Hippocampal formation (tissue), 2 donors: Measurements from ENCODE around the gene TOPBP1.
"Not testable (repeated sequence)": the region's sequence is repeated elsewhere in the genome, so short reads cannot be mapped to it uniquely, and the experiment has no call there.

Source experiments
- DNase-seq, 2 donors: peaks; one replicate each; lab custom pipeline; 2025; lab: John Stamatoyannopoulos, UW

The TOPBP1 gene

DNA sequence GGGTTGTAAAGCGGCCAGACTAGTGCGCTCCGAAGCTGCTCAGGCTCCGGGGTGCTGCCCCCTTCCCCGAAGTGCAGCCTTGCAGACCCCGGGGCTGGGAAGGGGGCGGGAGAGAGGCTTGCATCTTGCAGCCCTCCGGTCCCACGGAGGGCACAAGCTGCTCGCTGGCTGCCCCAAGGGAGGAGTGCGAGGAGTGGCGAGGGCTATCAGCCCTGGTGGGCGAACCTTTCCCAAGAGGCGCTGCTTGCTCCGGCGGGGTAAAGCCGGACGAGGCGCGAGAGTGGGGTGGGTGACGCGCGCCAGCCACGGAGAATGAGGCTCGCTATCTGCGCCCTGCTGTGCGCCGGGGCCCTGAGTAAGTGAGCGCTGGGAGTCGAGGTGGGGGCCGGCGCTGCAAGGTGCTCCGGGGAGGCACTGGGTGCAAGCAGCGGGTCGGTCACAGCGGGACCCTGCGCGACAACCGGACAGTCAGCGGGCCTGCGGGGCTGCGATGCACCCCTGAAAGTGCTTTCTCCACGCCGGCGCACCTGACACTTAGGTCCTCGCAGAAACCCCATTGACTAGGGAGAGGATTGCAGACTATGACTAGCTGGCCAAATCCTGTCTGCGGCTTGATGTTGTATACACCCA lies 12.7 kb upstream of the TOPBP1 start:
- no peak for DNase-seq

DNA sequence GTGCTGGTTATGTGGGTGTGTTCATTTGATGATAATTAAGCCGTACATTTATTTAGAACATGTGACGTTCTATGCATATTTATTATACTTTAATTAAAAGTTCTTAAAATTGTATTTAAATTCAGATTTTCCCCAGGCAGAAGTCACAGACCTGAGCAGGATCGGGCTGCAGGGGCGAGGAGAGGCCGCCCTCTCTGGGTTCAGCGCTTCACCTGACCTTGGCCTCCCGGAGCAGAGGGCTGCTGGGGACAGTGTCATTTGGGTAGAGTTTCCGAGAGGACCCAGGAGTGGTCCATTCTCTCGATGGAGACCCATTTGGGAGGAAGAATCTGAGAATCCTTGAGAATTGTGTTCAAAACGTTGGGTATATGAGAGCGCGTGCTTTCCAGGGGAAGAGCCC lies 12.0 kb upstream of the TOPBP1 start:
- DNase-seq: no peak

DNA sequence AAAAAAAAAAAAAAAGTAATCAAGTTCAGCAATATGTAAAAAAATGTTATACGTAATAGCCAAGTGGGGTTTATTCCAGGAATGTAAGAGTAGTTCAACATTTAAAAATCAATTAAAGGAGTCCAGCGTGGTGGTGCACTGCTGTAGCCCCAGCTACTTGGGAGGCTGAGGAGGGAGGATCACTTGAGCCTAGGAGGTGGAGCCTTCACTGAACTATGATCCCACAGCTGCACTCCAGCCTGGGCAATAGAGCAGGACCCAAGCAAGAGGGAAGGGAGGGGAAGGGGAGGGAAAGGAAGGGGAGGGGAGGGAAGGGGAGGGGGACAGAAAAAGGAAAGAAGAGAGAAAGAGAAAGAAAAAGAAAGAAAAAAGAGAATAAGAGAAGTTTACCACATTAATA lies 10.7 kb upstream of the TOPBP1 start:
- no peak for DNase-seq

DNA sequence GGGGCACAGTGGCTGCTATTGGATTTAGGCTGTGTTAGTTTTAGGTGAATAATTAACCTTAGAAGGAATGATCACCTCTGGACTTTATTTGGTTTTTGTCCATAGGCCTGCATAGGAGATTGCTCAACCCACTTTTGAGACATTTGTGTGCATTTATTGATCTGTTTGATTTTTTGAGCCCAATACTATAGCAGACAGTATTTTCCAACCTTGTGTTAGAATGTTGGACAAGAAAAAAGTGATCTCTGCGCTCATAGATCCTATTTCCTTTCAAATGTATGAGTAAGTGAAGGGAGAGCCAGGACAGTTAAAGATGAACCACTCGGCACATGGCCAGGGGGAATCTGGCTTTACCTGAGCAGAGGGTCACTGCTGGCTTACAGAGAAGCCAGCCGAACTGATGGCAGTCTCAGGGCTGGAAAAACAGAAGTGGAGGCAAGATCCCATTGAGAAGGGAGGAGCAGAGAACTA lies 8.8 kb upstream of the TOPBP1 start:
- no peak for DNase-seq

DNA sequence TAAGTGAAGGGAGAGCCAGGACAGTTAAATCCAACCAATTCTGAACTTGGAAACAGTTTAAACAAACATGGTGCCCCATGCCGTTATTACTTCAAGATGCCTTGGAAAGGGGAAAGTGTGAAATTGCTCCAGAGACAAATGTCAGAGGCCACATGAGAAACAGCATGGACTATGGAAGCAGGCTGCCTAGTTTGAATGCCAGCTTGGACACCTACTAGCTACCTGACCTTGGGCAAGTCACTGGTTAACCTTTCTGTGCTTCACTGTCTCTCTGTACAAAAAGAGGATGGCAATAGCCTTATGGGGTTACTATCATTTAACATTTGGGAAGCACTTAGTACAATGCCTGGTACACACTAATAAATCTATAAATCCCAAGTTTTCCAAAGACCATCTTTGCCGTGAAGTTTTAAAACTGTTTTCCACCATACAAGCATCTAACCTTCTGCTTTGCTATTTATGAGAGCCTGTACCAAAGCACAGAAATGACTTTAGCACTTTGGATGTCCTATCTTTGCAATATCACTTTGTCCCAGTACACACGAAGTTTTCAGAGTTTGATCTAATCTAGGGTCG lies 8.3 kb upstream of the TOPBP1 start:
- no peak for DNase-seq

DNA sequence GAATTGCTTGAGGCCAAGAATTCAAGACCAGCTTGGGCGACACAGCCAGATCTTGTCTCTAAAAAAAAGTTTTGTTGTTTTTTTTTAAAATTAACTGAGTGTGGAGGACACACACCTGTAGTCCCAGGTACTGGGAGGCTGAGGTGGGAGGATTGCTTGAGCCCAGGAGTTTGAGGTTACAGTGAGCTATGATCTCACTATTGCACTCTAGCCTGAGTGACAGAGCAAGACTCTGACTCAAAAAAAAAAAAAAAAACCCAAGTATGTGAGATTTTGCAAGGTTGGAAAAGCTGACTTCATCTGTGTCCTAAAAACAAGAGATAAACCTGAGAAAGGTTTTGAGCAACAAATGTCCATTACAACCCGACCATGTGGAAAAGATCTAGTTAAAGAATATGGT lies 5.4 kb upstream of the TOPBP1 start:
- DNase-seq: no peak

DNA sequence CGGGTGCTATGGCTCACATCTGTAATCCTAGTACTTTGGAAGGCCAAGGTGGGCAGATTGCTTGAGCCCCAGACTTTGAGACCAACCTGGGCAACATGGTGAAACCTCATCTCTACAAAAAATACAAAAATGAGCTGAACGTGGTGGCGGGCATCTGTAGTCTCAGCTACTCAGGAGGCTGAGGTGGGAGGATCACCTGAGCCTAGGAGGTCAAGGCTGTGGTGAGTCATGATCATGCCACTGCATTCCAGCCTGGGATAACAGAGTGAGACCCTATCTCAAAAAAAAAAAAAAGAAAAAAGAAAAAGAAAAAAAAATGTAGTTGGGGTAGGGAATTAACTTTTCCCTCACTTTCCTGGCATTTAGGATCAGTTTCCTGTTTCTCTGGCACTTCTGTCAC lies 3.4 kb upstream of the TOPBP1 start:
- not testable (repeated sequence) for DNase-seq

DNA sequence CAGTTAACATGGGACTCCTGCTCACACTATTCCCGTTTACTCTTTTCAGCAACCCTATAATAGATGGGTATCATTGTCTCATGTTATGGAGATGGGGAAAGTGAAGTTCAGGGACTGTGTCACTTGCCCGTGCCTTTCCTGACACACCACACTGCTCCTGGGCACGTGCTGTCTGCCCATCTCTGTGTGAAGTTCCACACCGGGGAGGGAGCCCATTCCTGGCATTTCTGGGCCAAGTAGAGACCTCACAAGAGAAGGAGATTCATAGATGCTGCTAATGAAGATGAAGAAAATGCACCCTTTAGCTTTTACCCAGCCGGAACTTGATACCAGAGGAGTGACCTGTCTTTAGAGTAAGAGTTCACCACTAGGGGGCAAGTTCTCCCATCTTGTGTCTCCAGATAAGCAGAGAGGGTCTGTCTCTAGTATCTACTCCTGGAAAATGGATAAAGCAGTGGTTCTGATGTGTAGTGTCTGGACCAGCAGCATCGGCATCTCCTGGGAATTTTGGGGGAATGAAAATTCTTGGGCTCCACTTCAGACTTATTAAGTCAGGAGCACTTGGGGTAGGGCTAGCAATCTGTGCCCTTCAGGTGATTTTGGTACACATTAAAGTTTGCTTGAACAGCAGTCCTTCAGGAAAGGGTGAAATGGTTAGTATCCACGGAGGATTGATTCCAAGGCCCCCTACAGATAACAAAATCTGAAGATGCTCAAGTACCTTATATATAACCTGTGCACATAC lies 2.0 kb upstream of the TOPBP1 start:
- peak; percentile 19 to 75 for DNase-seq

DNA sequence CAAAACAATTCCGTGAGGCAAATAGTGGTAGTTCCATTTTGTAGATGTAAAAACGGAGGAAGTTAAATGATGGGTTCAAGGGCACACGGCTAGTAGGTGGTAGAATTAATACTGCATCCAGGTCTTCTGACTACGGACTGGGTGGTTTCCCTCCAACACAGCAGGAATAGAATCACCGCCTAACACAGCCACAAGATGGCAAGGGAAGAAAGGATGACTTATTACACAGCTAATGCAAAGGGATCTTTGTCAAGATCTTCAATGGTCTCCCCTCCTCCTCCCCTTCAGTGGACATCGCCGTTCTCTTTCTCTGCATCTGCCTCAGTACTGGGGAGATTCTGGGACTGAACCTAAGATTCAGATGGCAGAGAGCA lies 524 bp upstream of the TOPBP1 start:
- DNase-seq: peak in 1 of 2 donors; percentile 1

DNA sequence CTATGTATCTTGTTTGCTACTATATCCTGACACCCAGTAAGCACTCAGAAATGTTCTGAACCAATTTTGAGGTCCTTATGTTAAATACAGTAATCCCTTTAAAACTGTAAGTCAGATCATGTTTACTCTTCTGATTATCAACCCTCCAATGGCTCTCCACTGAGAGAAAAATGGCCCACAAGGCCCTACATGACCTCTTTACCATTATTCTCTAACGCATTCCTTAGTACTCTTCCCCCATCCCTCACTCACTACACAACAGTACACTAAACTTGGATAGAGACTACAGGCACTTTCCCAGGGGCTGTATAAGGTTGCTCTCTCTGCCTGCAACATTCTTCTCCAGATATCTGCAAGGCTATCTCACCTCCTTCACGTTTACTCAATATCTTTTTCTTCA lies 1.9 kb downstream of the TOPBP1 start:
- no peak for DNase-seq

DNA sequence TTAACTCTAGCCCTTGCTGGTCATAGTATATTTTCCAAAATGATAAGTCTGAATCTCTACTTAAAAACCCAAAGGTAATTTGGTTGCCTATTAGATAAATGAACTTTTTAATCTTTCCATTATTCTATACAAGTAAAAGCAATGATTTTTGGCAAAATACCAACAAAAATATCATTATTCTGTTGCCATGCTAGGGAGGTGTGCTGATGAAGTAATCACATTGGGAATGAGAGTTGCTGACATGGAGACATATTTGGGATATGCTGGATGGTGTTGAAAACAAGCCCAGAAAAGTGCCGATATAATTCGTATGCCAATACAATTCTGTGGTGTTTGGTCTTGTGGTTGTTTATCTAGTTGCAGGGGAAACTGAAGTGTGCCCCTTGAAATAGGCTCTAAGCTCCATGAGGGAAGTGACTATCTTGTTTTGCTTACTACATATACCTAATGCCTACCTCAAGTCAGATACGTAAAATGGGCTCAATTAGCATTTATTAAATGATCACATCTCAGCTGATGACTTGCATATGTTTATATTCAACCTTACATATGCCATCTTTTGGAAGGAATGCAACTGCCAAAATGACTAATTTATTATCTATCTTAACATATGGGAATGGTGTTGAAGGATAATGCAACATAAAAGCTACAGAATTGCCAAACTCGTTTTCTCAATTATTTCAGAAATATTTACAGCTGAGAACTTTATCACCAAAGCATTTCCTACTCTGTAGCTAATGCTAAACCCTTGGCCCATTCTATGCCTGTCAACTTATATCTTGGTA lies 5.8 kb downstream of the TOPBP1 start:
- DNase-seq: no peak

DNA sequence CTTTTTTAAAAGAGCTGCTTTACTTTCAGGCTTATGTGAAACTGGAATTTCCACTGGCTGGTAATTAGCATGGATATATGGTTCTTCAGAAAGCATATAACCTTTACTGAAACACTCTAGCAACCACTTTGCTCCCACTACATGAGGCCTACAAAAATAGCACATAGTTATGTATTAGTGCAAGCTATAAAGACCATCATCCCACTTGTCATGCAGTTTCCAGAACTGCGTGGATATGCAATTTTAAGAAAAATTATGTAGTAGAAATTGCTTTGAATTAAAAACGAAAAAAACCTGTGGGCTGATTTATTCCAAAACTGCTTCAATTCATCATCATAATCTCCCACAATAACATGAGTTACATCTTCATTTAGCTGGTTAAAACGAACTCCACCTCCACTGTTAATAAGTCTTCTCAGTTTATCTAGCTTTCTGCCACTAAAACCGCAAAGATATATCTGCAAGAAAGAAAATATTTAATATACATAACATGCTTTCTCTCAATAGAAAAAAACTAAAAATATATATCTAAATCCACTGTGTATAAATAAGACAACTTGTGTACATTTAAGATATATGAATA lies 12.2 kb downstream of the TOPBP1 start:
- DNase-seq: no peak

DNA sequence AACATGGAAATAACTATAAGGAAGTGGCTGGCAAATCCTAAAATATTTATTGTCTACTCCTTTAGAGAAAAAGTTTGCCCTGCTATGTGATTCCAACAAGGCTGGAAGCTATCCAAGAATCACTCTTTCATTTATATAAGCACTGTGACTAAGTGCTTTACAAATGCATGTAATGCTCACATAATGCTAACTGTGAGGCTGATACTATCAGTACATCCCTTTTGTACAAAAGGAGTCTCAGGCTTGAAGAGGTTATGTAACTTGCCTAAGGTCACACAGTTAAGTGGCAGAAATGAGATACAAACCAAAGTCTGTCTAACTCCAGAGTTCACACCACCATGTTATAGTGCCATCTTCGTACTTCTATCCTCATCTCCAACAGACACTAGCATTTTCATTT lies 17.0 kb downstream of the TOPBP1 start:
- no peak for DNase-seq

DNA sequence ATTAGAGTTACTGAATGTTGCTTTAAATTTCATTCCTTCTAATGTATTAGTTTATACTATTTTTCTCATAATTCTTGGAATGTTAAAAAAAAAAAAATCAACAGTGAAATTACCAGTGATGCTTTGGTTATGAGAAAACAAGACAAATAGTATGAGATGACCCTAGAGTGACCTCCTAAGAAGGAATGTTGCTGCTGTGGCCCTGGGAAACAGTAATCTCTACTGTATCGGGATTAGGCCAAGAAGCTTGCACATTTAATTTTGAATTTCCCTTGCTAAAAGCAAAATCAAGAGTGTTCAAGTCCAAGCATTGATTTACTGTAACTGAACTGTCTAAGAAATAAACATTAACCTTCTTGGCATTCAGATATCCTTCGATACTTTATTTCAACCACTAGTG lies 18.1 kb downstream of the TOPBP1 start:
- DNase-seq: no peak

DNA sequence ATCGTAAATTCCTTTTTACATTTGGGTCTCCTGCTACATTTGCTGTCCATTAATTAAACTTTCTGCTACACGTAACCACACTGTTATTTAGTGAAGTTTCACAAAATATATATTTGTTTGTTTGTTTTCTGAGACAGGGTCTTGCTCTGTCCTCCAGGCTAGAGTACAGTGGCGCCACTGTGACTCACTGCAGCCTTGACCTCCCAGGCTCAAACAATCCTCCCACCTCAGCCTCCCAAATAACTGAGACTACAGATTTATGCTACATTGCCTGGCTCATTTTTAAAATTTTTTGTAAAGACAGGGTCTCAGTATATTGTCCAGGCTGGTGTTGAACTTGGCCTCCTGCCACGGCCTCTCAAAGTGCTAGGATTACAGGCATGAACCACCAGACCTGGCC lies 20.5 kb downstream of the TOPBP1 start:
- DNase-seq: no peak

DNA sequence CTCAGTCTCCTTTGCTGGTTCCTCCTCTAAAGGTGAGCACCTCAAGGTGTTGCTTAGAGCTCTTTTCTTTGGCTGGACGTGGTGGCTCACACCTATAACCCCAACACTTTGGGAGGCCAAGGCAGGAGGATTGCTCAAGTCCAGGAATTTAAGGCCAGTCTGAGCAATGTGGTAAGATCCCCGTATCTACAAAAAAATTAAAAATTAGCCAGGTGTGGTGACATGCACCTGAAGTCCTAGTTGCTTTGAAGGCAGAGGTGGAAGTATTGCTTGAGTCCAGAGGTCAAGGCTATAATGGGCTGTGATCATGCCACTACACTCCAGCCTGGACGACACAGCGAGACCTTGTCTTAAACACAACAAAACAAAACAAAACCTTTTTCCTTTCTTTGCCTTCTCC lies 28.3 kb downstream of the TOPBP1 start:
- DNase-seq: no peak

DNA sequence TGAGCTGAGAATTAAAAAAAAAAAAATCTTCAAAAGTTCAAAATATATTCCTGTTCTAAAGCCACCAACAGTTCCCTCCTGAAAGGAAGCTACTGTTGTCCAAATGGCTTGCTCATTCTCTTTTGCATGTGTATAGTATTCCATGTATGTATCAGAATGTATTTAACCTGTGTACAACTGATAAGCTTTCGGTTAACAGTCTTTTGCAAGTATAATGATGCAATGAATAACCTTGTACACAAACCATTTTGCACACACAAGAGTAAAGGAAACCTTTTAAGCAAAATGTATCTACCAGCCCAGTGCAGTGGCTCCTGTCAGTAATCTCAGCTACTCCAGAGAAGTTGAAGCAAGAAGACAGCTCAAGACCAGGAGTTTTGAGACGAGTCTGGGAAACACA lies 32.6 kb downstream of the TOPBP1 start:
- DNase-seq: no peak

DNA sequence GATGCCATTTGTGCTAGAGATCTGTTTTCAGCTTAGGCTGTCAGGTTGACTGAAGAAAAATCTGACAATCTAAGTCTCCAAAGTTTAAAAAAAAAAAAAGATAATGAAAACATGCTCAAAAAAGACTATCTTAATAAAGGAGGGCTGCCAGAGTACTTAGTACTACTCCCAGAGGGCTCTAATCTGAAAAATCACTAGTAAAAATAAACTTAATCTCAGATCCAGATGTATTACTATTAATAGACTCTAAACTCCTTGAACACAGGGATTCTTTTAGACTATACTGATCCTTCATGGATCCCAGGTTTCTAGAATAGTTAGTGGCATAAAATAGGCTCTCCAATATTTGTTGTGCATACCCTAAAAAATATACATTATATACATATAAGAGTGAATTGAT lies 34.0 kb downstream of the TOPBP1 start:
- no peak for DNase-seq

DNA sequence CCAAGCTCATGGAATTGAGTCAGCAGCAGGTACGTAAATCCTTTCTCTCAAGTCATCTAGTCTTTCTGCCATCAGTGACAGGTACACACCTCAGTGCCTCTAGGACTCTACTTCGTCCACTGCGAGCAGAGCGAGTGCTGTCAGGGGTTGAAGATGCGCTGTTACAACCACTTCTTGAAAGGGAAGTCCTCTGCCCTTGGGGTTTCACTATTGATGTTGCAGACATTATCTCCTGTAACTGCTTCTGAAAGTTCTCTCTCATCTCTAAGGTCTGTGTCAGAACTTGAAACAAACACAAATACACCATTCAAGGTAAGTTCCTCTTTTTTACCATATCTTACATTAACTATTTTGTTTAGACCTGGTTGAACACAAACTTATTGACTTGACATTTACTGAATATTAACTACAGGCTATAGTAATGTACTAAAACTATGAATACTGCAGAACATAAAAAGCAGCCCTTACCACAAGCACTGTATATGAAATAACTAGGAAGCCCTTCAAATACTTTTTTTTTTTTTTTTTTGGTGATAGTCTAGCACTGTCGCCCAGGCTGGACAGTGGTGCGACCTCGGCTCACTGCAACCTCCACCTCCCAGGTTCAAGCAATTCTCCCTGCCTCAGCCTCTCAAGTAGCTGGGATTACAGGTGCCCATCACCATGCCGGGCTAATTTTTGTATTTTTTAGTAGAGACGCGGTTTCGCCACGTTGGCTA lies 41.5 kb downstream of the TOPBP1 start:
- DNase-seq: no peak

DNA sequence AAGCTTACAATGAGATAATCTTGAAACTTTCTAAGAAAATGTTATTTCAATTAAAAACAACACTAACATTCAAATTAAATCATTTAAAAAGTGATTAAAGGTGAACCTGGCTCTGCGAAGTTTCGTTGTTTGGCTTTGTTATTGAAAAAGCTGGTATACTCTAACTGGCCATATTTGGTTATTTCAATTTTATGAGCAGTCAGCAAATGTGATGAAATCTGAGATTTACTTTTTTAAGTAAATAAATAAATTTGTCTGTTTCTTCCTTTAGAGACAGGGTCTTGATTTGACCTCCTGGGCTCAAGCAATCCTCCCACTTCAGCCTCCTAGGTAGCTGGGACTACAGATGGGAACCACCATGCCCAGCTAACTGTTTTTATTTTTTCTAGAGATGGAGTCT lies 50.2 kb downstream of the TOPBP1 start:
- no peak for DNase-seq

DNA sequence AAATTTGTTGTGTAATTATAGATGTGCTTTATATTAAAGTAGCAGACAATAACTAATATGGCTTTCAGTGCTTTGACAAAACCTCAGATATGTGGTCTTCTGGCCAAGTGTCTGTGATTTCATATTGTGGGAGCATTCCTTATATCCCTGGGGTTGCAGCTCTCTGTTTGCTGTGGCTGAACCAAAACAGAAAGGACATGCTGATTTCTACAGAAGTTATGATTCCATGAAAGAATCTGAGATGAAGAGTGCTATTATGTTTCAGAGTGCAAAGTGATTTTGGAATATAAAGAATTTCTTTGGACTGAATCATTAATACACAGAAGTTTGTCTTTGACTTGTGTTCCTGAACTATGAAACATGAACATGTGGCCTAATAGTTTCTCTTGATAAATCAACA lies 51.7 kb downstream of the TOPBP1 start:
- DNase-seq: no peak

DNA sequence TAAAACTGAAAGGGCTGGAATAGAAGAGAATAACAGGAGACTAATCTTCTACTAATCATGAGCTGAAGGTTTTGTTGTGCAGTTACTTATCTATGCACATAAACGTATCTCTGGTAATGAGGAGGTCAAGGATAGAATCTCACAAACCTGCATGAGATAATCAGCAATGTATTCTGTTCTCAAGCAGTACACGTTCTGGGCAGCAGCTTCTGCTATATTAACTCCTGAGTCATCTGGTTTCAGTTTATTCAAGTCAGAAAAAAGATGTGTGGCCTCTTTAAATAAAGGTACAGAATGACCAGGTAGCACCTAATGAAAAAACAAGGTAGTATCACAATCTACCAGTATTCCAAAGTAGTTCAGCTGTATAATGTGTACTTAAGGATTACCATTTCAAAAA lies 53.4 kb downstream of the TOPBP1 start:
- DNase-seq: no peak
